ENCODE data around the gene CACNG5. TPM values are rescaled to one million over a fixed set of nuclear protein-coding genes. Genes with fewer than 3 reads are reported as not detected.

Gene CACNG5, protein sequence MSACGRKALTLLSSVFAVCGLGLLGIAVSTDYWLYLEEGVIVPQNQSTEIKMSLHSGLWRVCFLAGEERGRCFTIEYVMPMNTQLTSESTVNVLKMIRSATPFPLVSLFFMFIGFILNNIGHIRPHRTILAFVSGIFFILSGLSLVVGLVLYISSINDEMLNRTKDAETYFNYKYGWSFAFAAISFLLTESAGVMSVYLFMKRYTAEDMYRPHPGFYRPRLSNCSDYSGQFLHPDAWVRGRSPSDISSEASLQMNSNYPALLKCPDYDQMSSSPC
- not detected for total RNA-seq

DNA sequence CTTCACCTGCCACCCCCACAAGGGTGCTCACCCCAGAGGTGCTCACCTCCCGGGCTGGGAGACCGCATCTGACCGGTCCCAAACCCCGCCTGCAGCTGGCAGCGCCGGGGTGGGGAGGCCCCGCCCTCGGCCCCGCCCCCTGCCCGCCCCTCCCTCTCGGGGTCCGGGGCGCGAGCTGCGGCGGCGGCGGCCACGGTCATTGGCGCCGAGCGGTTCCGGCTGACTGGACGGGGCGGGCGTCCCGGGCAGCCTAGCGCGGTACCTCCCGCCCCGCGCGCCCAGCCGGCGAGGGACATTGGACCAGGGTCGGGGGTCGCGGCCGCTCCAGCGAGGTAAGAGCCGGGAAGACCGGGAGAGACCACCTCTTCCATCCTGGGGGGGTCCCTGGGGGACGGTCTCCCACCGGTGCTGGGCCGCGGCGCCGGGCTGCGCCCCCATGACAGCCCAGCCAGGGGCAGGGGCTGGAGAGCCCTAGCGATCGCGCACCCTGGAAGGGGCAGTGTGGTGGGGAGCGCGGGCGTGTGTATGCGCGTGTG, at the start of gene CACNG5:
Gene CACNG5, plus strand, starts transcription at position 199 of the 536 bp plus-strand sequence. CDS start 42,216 bp downstream, outside the sequence.
- H3K36me3 ChIP-seq, result no peaks in the 10 kb centered on the region
- no peak within 1 kb of the TSS for H3K27ac ChIP-seq
- no peaks in the 10 kb centered on the region for H3K4me1 ChIP-seq
- DNase-seq (ENCODE audit: low spot score in 2 of 2), result no peak
- TF ChIP-seq, protein P1, sequence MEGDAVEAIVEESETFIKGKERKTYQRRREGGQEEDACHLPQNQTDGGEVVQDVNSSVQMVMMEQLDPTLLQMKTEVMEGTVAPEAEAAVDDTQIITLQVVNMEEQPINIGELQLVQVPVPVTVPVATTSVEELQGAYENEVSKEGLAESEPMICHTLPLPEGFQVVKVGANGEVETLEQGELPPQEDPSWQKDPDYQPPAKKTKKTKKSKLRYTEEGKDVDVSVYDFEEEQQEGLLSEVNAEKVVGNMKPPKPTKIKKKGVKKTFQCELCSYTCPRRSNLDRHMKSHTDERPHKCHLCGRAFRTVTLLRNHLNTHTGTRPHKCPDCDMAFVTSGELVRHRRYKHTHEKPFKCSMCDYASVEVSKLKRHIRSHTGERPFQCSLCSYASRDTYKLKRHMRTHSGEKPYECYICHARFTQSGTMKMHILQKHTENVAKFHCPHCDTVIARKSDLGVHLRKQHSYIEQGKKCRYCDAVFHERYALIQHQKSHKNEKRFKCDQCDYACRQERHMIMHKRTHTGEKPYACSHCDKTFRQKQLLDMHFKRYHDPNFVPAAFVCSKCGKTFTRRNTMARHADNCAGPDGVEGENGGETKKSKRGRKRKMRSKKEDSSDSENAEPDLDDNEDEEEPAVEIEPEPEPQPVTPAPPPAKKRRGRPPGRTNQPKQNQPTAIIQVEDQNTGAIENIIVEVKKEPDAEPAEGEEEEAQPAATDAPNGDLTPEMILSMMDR (IDR thresholded peaks at IDR 0.05), result no peak
- peak within 1 kb of the TSS in 1 of 3 donors; percentile 28 for H3K4me3 ChIP-seq
- peaks cover 0 to 60% of the 10 kb centered on the region in 2 donors for H3K27me3 ChIP-seq
- intact Hi-C loops (cut with DNase I; ENCODE audit: low total_unique reads), result loop anchor here (5.0 kb wide), 1 partner anchor 1128 kb away; no protein-coding TSS in a partner anchor
- H3K9me3 ChIP-seq, result no peaks in the 10 kb centered on the region

DNA sequence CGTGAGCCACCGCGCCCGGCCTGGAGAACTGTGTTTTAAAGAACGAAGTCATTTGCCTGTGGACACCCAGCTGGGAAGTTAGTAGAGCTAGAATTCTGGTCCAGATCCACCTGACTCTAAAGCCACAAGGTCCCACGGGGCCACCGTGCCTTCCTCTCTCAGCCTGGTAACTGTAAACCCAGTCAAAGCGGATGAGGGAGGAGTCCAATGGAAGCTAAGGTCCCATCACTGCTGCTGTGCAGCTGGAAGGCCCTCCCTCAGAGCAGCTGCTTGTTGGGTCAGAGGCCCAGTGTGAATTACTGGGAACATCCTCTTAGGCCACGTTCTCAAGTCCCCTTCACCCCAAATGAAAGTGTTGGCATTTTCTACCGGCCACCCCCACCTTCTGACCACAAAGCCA, 48.8 kb upstream of the CACNG5 start:
- no peaks in the 10 kb centered on the region for H3K9me3 ChIP-seq
- no peaks in the 10 kb centered on the region for H3K36me3 ChIP-seq
- TF ChIP-seq POLR2AphosphoS5 (IDR thresholded peaks at IDR 0.05) (no peak), POLR2A (IDR thresholded peaks at IDR 0.05) (no peak)
- TF ChIP-seq, protein P1 (IDR thresholded peaks at IDR 0.05), result no peak
- intact Hi-C loops (cut with DNase I; ENCODE audit: low total_unique reads), result no loop called here
- H3K27me3 ChIP-seq, result no peaks in the 10 kb centered on the region
- no peaks in the 10 kb centered on the region for H3K4me1 ChIP-seq
- H3K4me3 ChIP-seq, result no peak overlapping the region
- no peak for DNase-seq (ENCODE audit: low spot score in 2 of 2)
- no peak overlapping the region for H3K27ac ChIP-seq

DNA sequence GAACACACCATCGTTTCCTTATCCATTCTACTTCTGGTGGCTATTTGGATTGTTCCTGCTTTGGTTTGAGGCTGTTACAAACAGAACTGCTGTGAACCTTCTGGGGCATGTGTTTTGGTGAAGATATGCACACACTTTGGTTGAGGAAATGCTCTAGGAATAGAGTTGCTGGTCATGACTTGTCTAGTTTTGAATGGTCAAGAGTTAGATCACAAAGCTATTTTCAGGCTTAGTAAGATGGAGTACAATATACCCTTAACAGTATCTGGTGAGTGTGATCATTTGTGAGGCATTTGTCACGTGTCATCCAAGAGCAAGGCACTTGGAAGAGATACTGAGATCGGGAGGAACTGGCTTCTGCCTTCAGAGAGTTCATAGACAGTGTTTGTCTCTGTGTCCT, 47.0 kb upstream of the CACNG5 start:
- no peak for DNase-seq (ENCODE audit: low spot score in 2 of 2)
- Histone ChIP-seq H3K4me3 (no peak overlapping the region), H3K9me3 (no peaks in the 10 kb centered on the region), H3K27me3 (no peaks in the 10 kb centered on the region), H3K36me3 (no peaks in the 10 kb centered on the region), H3K27ac (no peak overlapping the region), H3K4me1 (no peaks in the 10 kb centered on the region)
- TF ChIP-seq POLR2A (IDR thresholded peaks at IDR 0.05) (no peak), POLR2AphosphoS5 (IDR thresholded peaks at IDR 0.05) (no peak)
- TF ChIP-seq, protein P1 (IDR thresholded peaks at IDR 0.05), result no peak
- intact Hi-C loops (cut with DNase I; ENCODE audit: low total_unique reads), result no loop called here

DNA sequence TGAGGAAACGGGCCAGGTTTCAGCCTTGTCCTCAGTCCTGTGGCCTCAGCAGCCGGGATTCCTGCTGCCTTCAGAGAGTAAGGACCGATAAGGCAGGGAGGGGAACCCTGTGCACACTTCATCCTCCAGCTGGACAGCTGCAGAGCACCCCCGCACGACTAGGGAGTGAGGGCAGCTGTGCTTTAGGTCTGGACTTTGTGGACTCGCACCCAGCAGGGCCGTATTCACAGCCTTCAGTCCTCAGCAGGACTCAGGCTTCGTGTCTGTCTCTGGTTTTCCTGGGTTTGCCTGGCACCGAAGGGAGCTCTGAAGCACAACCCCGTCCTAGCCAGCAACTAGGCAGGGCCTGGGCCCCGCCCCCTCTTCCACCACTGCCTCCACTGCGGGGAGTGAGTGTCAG, 45.8 kb upstream of the CACNG5 start:
- Histone ChIP-seq H3K27me3 (no peaks in the 10 kb centered on the region), H3K27ac (no peak overlapping the region), H3K4me1 (no peaks in the 10 kb centered on the region), H3K9me3 (no peaks in the 10 kb centered on the region), H3K36me3 (no peaks in the 10 kb centered on the region), H3K4me3 (no peak overlapping the region)
- TF ChIP-seq POLR2A (IDR thresholded peaks at IDR 0.05) (no peak), POLR2AphosphoS5 (IDR thresholded peaks at IDR 0.05) (no peak)
- TF ChIP-seq, protein P1 (IDR thresholded peaks at IDR 0.05), result no peak
- no peak for DNase-seq (ENCODE audit: low spot score in 2 of 2)
- intact Hi-C loops (cut with DNase I; ENCODE audit: low total_unique reads), result no loop called here

DNA sequence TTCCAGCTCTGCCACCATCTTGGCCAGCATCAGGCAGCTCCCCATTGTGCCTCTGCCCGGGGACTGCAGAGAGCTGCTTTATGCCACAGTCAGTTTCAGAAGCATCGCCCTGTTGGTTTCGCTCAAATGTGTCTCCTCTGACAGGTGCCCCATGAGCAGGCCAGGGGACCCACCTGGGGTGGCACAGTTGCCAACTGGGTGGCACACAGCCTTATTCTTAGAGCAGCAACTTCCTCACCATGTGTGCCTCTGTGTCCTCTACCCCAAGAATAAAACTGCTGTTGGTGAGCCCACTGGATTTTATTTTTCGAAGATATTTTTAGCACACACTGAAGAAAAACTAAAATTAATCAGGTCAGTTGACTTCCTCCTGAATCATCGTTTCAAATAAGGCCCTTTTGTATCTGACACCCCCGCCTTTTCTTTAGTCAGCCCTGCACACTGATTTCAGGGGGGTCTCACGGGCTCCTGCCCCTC, 44.9 kb upstream of the CACNG5 start:
- TF ChIP-seq, protein P1 (IDR thresholded peaks at IDR 0.05), result no peak
- TF ChIP-seq POLR2A (IDR thresholded peaks at IDR 0.05) (no peak), POLR2AphosphoS5 (IDR thresholded peaks at IDR 0.05) (no peak)
- DNase-seq (ENCODE audit: low spot score in 2 of 2), result no peak
- intact Hi-C loops (cut with DNase I; ENCODE audit: low total_unique reads), result no loop called here
- no peak overlapping the region for H3K27ac ChIP-seq
- no peaks in the 10 kb centered on the region for H3K36me3 ChIP-seq
- no peaks in the 10 kb centered on the region for H3K9me3 ChIP-seq
- H3K4me1 ChIP-seq, result no peaks in the 10 kb centered on the region
- no peak overlapping the region for H3K4me3 ChIP-seq
- H3K27me3 ChIP-seq, result no peaks in the 10 kb centered on the region
